ENCODE results near the gene RHOBTB3.

- TF ChIP-seq POLR2A (IDR thresholded peaks at IDR 0.05) (no peak), POLR2AphosphoS5 (IDR thresholded peaks at IDR 0.05) (peak in 1 of 3 donors; percentile 20), CTCF (IDR thresholded peaks at IDR 0.05) (no peak)
Measured at GRCh38 chr5:95812074-95812471, 80.9 kb downstream of the RHOBTB3 start.

Measured in breast epithelium (tissue), 3 donors.